Neural progenitor cell (in vitro differentiated cells): ENCODE measurements around the gene FOXN3. TPM values are rescaled to one million over a fixed set of nuclear protein-coding genes. Genes with fewer than 3 reads are reported as not detected.

ENCODE experiments used
- DNase-seq: peaks from one replicate; pipeline ENCODE4 v3.0.0-alpha.2; 2016; ENCODE audit warnings: low spot score
- H2AFZ ChIP-seq: fragments of 200-600 bp; sonication (generic); replicated peaks from 2 replicates; pipeline ENCODE4 v1.6.1; 2016; ENCODE audit warnings: antibody characterized with exemption
- H3F3A ChIP-seq: fragments of 200-600 bp; sonication (generic); 2 replicates; pipeline ENCODE4 v1.6.1; 2016; ENCODE audit warnings: antibody characterized with exemption, low read depth
- H3K27ac ChIP-seq: fragments of 200-600 bp; sonication (generic); 2 replicates; pipeline ENCODE4 v1.5.1; 2016; ENCODE audit warnings: mild to moderate bottlenecking
- H3K27me3 ChIP-seq: fragments of 200-600 bp; sonication (generic); 2 replicates; pipeline ENCODE4 v1.6.1; 2016; ENCODE audit warnings: mild to moderate bottlenecking, moderate library complexity
- H3K36me3 ChIP-seq: fragments of 200-600 bp; sonication (generic); 2 replicates; pipeline ENCODE4 v1.5.1; 2016
- H3K4me1 ChIP-seq: fragments of 200-600 bp; sonication (generic); 2 replicates; pipeline ENCODE4 v1.6.1; 2016; ENCODE audit warnings: mixed run types
- H3K4me2 ChIP-seq: fragments of 200-600 bp; sonication (generic); 2 replicates; pipeline ENCODE4 v1.6.1; 2016
- H3K4me3 ChIP-seq: fragments of 200-600 bp; sonication (generic); 2 replicates; pipeline ENCODE4 v1.5.1; 2016
- H3K79me2 ChIP-seq: fragments of 200-600 bp; sonication (generic); 2 replicates; pipeline ENCODE4 v1.6.1; 2016; ENCODE audit warnings: low read depth
- H3K9ac ChIP-seq: fragments of 200-600 bp; sonication (generic); 2 replicates; pipeline ENCODE4 v1.6.1; 2016
- H3K9me3 ChIP-seq: fragments of 200-600 bp; sonication (generic); 2 replicates; pipeline ENCODE4 v1.5.1; 2016; ENCODE audit warnings: low read depth
- H4K20me1 ChIP-seq: fragments of 200-600 bp; sonication (generic); 2 replicates; pipeline ENCODE4 v1.6.1; 2016; ENCODE audit warnings: low read depth
- H3K27ac Mint-ChIP-seq: 3 replicates; pipeline ENCODE4 v1.8.0; 2021; ENCODE audit warnings: mixed read lengths
- H3K27me3 Mint-ChIP-seq: 2 replicates; pipeline ENCODE4 v1.8.0; 2022; ENCODE audit warnings: low read depth, mild to moderate bottlenecking, inconsistent platforms, moderate library complexity, mixed read lengths; ENCODE audit not compliant: insufficient read depth
- H3K36me3 Mint-ChIP-seq: 3 replicates; pipeline ENCODE4 v1.8.0; 2021; ENCODE audit warnings: mixed read lengths
- H3K4me1 Mint-ChIP-seq: 3 replicates; pipeline ENCODE4 v1.8.0; 2021; ENCODE audit warnings: mixed read lengths
- H3K4me3 Mint-ChIP-seq: 3 replicates; pipeline ENCODE4 v1.8.0; 2021; ENCODE audit warnings: mild to moderate bottlenecking, moderate library complexity, mixed read lengths
- H3K9me3 Mint-ChIP-seq: 3 replicates; pipeline ENCODE4 v1.8.0; 2020; ENCODE audit warnings: mixed read lengths
- EZH2 ChIP-seq: fragments of 200-600 bp; sonication (generic); IDR thresholded peaks from 2 replicates; pipeline ENCODE4 v1.6.1; 2017; ENCODE audit warnings: antibody characterized with exemption, mild to moderate bottlenecking, moderate library complexity
- EZH2phosphoT487 ChIP-seq: fragments of 200-600 bp; sonication (generic); IDR thresholded peaks from 2 replicates; pipeline ENCODE4 v1.6.1; 2017; ENCODE audit warnings: antibody characterized with exemption
- total RNA-seq: library from RNA; depleted of rRNA; stranded (reverse); fragments of >200 nt; gene quantifications from 2 replicates; pipeline ENCODE4 v1.2.3, GENCODE V29; 2015; ENCODE audit warnings: low replicate concordance
- TF ChIP-seq, protein P1 (sequence below): fragments of 200-600 bp; sonication (generic); IDR thresholded peaks from 2 replicates; pipeline ENCODE4 v1.5.1; 2017; ENCODE audit warnings: antibody characterized with exemption, mild to moderate bottlenecking

Gene FOXN3
- total RNA-seq, 1 donor from 2014 or later = 39.5 TPM

DNA sequence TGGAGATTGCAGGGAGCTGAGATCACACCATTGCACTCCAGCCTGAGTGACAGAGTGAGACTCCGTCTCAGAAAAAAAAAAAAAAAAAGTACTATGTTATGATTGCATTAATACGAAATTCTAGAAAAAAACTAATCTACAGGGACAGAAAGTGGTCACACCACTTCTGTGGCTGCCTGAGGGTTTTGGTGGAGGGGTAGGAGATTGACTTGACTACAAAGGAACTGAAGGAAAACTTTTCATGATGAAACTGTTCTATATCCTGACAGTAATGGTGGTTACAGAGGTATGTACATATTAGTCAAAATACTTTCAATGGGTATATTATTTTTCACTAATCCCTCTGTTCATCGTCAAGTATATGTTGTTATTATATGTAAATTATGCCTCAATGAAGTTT, 42.1 kb downstream of the FOXN3 start:
- H3K79me2 ChIP-seq = peaks cover 97% of the 10 kb centered on the region
- H3K4me2 ChIP-seq = no peak overlapping the region
- no peak overlapping the region for H2AFZ ChIP-seq
- peaks cover 15% of the 10 kb centered on the region for H3K4me1 ChIP-seq
- H3K36me3 ChIP-seq = no peaks in the 10 kb centered on the region
- H3K36me3 Mint-ChIP-seq = peaks cover 28% of the 10 kb centered on the region
- no peaks in the 10 kb centered on the region for H3K27me3 ChIP-seq
- no peaks in the 10 kb centered on the region for H3K9me3 ChIP-seq
- no peak overlapping the region for H3K9ac ChIP-seq
- peaks cover 6% of the 10 kb centered on the region for H4K20me1 ChIP-seq
- H3K27ac Mint-ChIP-seq = no peak overlapping the region
- no peak overlapping the region for H3K4me3 Mint-ChIP-seq
- H3K4me3 ChIP-seq = no peak overlapping the region
- no peak for DNase-seq
- H3K27me3 Mint-ChIP-seq = peaks cover under 1% of the 10 kb centered on the region
- no peaks in the 10 kb centered on the region for H3F3A ChIP-seq
- H3K4me1 Mint-ChIP-seq = peaks cover 5% of the 10 kb centered on the region
- H3K9me3 Mint-ChIP-seq = peaks cover 22% of the 10 kb centered on the region
- TF ChIP-seq, protein P1, sequence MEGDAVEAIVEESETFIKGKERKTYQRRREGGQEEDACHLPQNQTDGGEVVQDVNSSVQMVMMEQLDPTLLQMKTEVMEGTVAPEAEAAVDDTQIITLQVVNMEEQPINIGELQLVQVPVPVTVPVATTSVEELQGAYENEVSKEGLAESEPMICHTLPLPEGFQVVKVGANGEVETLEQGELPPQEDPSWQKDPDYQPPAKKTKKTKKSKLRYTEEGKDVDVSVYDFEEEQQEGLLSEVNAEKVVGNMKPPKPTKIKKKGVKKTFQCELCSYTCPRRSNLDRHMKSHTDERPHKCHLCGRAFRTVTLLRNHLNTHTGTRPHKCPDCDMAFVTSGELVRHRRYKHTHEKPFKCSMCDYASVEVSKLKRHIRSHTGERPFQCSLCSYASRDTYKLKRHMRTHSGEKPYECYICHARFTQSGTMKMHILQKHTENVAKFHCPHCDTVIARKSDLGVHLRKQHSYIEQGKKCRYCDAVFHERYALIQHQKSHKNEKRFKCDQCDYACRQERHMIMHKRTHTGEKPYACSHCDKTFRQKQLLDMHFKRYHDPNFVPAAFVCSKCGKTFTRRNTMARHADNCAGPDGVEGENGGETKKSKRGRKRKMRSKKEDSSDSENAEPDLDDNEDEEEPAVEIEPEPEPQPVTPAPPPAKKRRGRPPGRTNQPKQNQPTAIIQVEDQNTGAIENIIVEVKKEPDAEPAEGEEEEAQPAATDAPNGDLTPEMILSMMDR = no peak
- TF ChIP-seq EZH2phosphoT487 (no peak), EZH2 (no peak)
- H3K27ac ChIP-seq = no peak overlapping the region

DNA sequence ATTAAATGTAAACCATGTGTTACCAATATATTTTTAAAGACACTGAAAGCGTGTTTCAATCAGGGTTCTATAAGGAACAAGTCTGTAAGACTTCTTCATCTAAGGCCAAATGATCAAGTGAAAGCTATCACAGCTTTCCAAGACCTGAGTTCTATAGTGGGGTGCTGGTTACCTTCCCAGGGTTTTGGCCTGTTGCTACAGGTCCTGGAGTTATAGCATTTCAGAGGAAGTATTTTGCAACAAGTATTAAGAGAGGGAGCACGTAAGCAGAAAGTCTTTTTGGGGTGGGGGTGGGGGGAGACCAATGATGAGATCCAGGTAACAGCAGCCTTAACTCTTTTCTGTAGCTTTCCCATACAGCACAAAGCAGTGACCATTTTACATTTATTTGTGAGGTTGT, 43.8 kb downstream of the FOXN3 start:
- no peaks in the 10 kb centered on the region for H3K9me3 ChIP-seq
- no peak overlapping the region for H3K27ac Mint-ChIP-seq
- peaks cover 23% of the 10 kb centered on the region for H3K4me1 ChIP-seq
- H3K27ac ChIP-seq = no peak overlapping the region
- no peaks in the 10 kb centered on the region for H3K27me3 Mint-ChIP-seq
- DNase-seq = no peak
- H3K9ac ChIP-seq = no peak overlapping the region
- H3K4me2 ChIP-seq = no peak overlapping the region
- H2AFZ ChIP-seq = no peak overlapping the region
- peaks cover 19% of the 10 kb centered on the region for H3K9me3 Mint-ChIP-seq
- H3K4me3 ChIP-seq = no peak overlapping the region
- no peak overlapping the region for H3K4me3 Mint-ChIP-seq
- H3K36me3 ChIP-seq = no peaks in the 10 kb centered on the region
- H3F3A ChIP-seq = no peaks in the 10 kb centered on the region
- peaks cover 25% of the 10 kb centered on the region for H3K36me3 Mint-ChIP-seq
- peaks cover 9% of the 10 kb centered on the region for H3K4me1 Mint-ChIP-seq
- H3K27me3 ChIP-seq = no peaks in the 10 kb centered on the region
- TF ChIP-seq, protein P1 = no peak
- TF ChIP-seq EZH2phosphoT487 (no peak), EZH2 (no peak)
- H3K79me2 ChIP-seq = peaks cover 97% of the 10 kb centered on the region
- peaks cover 13% of the 10 kb centered on the region for H4K20me1 ChIP-seq

GRCh38 chr14:89372512-89372883, 44.5 kb downstream of the FOXN3 start:
- TF ChIP-seq, protein P1 = no peak
- TF ChIP-seq EZH2 (no peak), EZH2phosphoT487 (no peak)
- no peak overlapping the region for H3K4me3 Mint-ChIP-seq
- no peak overlapping the region for H3K27ac Mint-ChIP-seq
- Histone ChIP-seq H3F3A (no peaks in the 10 kb centered on the region), H3K79me2 (peaks cover 99% of the 10 kb centered on the region), H3K4me1 (peaks cover 23% of the 10 kb centered on the region), H3K27ac (no peak overlapping the region), H3K9ac (no peak overlapping the region), H3K4me3 (no peak overlapping the region), H3K9me3 (no peaks in the 10 kb centered on the region), H3K36me3 (no peaks in the 10 kb centered on the region), H3K4me2 (no peak overlapping the region), H4K20me1 (peaks cover 14% of the 10 kb centered on the region), H2AFZ (no peak overlapping the region), H3K27me3 (no peaks in the 10 kb centered on the region)
- peaks cover 24% of the 10 kb centered on the region for H3K36me3 Mint-ChIP-seq
- peaks cover 13% of the 10 kb centered on the region for H3K9me3 Mint-ChIP-seq
- peaks cover 9% of the 10 kb centered on the region for H3K4me1 Mint-ChIP-seq
- DNase-seq = no peak
- H3K27me3 Mint-ChIP-seq = no peaks in the 10 kb centered on the region
